ENCODE measurements around the gene SLC9A8.

Gene SLC9A8

GRCh38 chr20:49832632-49833327 lies 20.2 kb downstream of the SLC9A8 start:
- Histone ChIP-seq H2BK120ac (ENCODE audit: insufficient read depth, low read length, poor library complexity) (no peak overlapping the region), H2BK12ac (ENCODE audit: low read length) (no peak overlapping the region), H3K4me3 (ENCODE audit: low read depth, low read length) (no peak overlapping the region), H2AK5ac (ENCODE audit: low read length) (no peak overlapping the region), H4K91ac (ENCODE audit: low read depth, low read length) (no peak overlapping the region), H3K4me1 (ENCODE audit: control insufficient read depth in 1 of 2, insufficient read depth in 2 of 2, low read length in 2 of 2) (no peaks in the 10 kb centered on the region), H3K36me3 (ENCODE audit: control insufficient read depth in 1 of 2, insufficient read depth in 2 of 2, low read length in 2 of 2) (peaks cover 5 to 8% of the 10 kb centered on the region in 2 experiments), H3K79me1 (ENCODE audit: low read length) (no peaks in the 10 kb centered on the region), H3K27me3 (ENCODE audit: insufficient read depth, low read length) (no peaks in the 10 kb centered on the region), H3K4ac (ENCODE audit: low read depth, low read length) (no peak overlapping the region), H3K18ac (ENCODE audit: low read length) (no peak overlapping the region), H3K27ac (ENCODE audit: low read depth, low read length) (no peak overlapping the region), H3K14ac (ENCODE audit: low read length) (no peak overlapping the region), H3K23ac (ENCODE audit: low read length) (no peak overlapping the region), H3K79me2 (ENCODE audit: control insufficient read depth, insufficient read depth, low read length, poor library complexity) (no peaks in the 10 kb centered on the region), H2BK5ac (ENCODE audit: low read depth, low read length, poor library complexity) (no peak overlapping the region), H4K12ac (ENCODE audit: low read depth, low read length) (no peak overlapping the region), H4K8ac (ENCODE audit: low read depth, low read length) (no peak overlapping the region), H3K4me2 (ENCODE audit: low read length) (no peak overlapping the region), H2AFZ (ENCODE audit: insufficient read depth, low read length, poor library complexity) (no peak overlapping the region), H3K9me3 (ENCODE audit: insufficient read depth, low read depth, low read length) (no peaks in the 10 kb centered on the region), H3K9ac (ENCODE audit: low read length) (no peak overlapping the region)
- DNase-seq = no peak
- no CpG with 5 or more reads among the region's 13 CpGs for WGBS (ENCODE audit: extremely low coverage, insufficient coverage, insufficient read length)

GRCh38 chr20:49833483-49833882 lies 20.9 kb downstream of the SLC9A8 start:
- no peaks in the 10 kb centered on the region for H3K79me2 ChIP-seq (ENCODE audit: control insufficient read depth, insufficient read depth, low read length, poor library complexity)
- no peaks in the 10 kb centered on the region for H3K27me3 ChIP-seq (ENCODE audit: insufficient read depth, low read length)
- H3K4ac ChIP-seq (ENCODE audit: low read depth, low read length) = no peak overlapping the region
- no peak overlapping the region for H3K18ac ChIP-seq (ENCODE audit: low read length)
- H2BK5ac ChIP-seq (ENCODE audit: low read depth, low read length, poor library complexity) = no peak overlapping the region
- no peak overlapping the region for H3K23ac ChIP-seq (ENCODE audit: low read length)
- no peak overlapping the region for H3K4me2 ChIP-seq (ENCODE audit: low read length)
- H2BK120ac ChIP-seq (ENCODE audit: insufficient read depth, low read length, poor library complexity) = no peak overlapping the region
- no peaks in the 10 kb centered on the region for H3K79me1 ChIP-seq (ENCODE audit: low read length)
- no peak overlapping the region for H2AFZ ChIP-seq (ENCODE audit: insufficient read depth, low read length, poor library complexity)
- no peak overlapping the region for H3K14ac ChIP-seq (ENCODE audit: low read length)
- peaks cover 5 to 8% of the 10 kb centered on the region in 2 experiments for H3K36me3 ChIP-seq (ENCODE audit: control insufficient read depth in 1 of 2, insufficient read depth in 2 of 2, low read length in 2 of 2)
- no peak overlapping the region for H3K27ac ChIP-seq (ENCODE audit: low read depth, low read length)
- H2AK5ac ChIP-seq (ENCODE audit: low read length) = no peak overlapping the region
- H4K8ac ChIP-seq (ENCODE audit: low read depth, low read length) = no peak overlapping the region
- no peak overlapping the region for H2BK12ac ChIP-seq (ENCODE audit: low read length)
- no peak overlapping the region for H4K91ac ChIP-seq (ENCODE audit: low read depth, low read length)
- H3K9ac ChIP-seq (ENCODE audit: low read length) = no peak overlapping the region
- H3K4me1 ChIP-seq (ENCODE audit: control insufficient read depth in 1 of 2, insufficient read depth in 2 of 2, low read length in 2 of 2) = no peaks in the 10 kb centered on the region
- DNase-seq = no peak
- WGBS (ENCODE audit: extremely low coverage, insufficient coverage, insufficient read length) = no CpG with 5 or more reads among the region's 4 CpGs
- no peak overlapping the region for H3K4me3 ChIP-seq (ENCODE audit: low read depth, low read length)
- H3K9me3 ChIP-seq (ENCODE audit: insufficient read depth, low read depth, low read length) = no peaks in the 10 kb centered on the region
- no peak overlapping the region for H4K12ac ChIP-seq (ENCODE audit: low read depth, low read length)

- Histone ChIP-seq H3K23ac (ENCODE audit: low read length) (no peak overlapping the region), H2BK5ac (ENCODE audit: low read depth, low read length, poor library complexity) (no peak overlapping the region), H3K9ac (ENCODE audit: low read length) (no peak overlapping the region), H4K8ac (ENCODE audit: low read depth, low read length) (no peak overlapping the region), H2BK12ac (ENCODE audit: low read length) (no peak overlapping the region), H3K4ac (ENCODE audit: low read depth, low read length) (no peak overlapping the region), H3K9me3 (ENCODE audit: insufficient read depth, low read depth, low read length) (no peaks in the 10 kb centered on the region), H3K27ac (ENCODE audit: low read depth, low read length) (no peak overlapping the region), H3K18ac (ENCODE audit: low read length) (no peak overlapping the region), H2AFZ (ENCODE audit: insufficient read depth, low read length, poor library complexity) (no peak overlapping the region), H3K79me1 (ENCODE audit: low read length) (no peaks in the 10 kb centered on the region), H3K4me2 (ENCODE audit: low read length) (no peak overlapping the region), H4K91ac (ENCODE audit: low read depth, low read length) (no peak overlapping the region), H3K36me3 (ENCODE audit: control insufficient read depth in 1 of 2, insufficient read depth in 2 of 2, low read length in 2 of 2) (peaks cover 5 to 6% of the 10 kb centered on the region in 2 experiments), H3K79me2 (ENCODE audit: control insufficient read depth, insufficient read depth, low read length, poor library complexity) (no peaks in the 10 kb centered on the region), H3K27me3 (ENCODE audit: insufficient read depth, low read length) (no peaks in the 10 kb centered on the region), H3K4me1 (ENCODE audit: control insufficient read depth in 1 of 2, insufficient read depth in 2 of 2, low read length in 2 of 2) (no peaks in the 10 kb centered on the region), H4K12ac (ENCODE audit: low read depth, low read length) (no peak overlapping the region), H2AK5ac (ENCODE audit: low read length) (no peak overlapping the region), H3K14ac (ENCODE audit: low read length) (no peak overlapping the region), H3K4me3 (ENCODE audit: low read depth, low read length) (no peak overlapping the region), H2BK120ac (ENCODE audit: insufficient read depth, low read length, poor library complexity) (no peak overlapping the region)
- WGBS (ENCODE audit: extremely low coverage, insufficient coverage, insufficient read length) = no CpG with 5 or more reads among the region's 4 CpGs
- DNase-seq = no peak
Measured at GRCh38 chr20:49835031-49835430, 22.4 kb downstream of the SLC9A8 start.

GRCh38 chr20:49838546-49838945 lies 25.9 kb downstream of the SLC9A8 start:
- no peak overlapping the region for H2BK12ac ChIP-seq (ENCODE audit: low read length)

More at GRCh38 chr20:49838546-49838945, 25.9 kb downstream of the SLC9A8 start:
- no peaks in the 10 kb centered on the region for H3K79me2 ChIP-seq (ENCODE audit: control insufficient read depth, insufficient read depth, low read length, poor library complexity)
- WGBS (ENCODE audit: extremely low coverage, insufficient coverage, insufficient read length) = no CpG with 5 or more reads among the region's 8 CpGs
- no peaks in the 10 kb centered on the region for H3K36me3 ChIP-seq (ENCODE audit: control insufficient read depth in 1 of 2, insufficient read depth in 2 of 2, low read length in 2 of 2)
- no peak overlapping the region for H4K12ac ChIP-seq (ENCODE audit: low read depth, low read length)
- H4K8ac ChIP-seq (ENCODE audit: low read depth, low read length) = no peak overlapping the region
- no peaks in the 10 kb centered on the region for H3K27me3 ChIP-seq (ENCODE audit: insufficient read depth, low read length)
- no peak overlapping the region for H2BK120ac ChIP-seq (ENCODE audit: insufficient read depth, low read length, poor library complexity)
- no peak overlapping the region for H3K27ac ChIP-seq (ENCODE audit: low read depth, low read length)
- H3K4me2 ChIP-seq (ENCODE audit: low read length) = no peak overlapping the region
- no peak overlapping the region for H2AK5ac ChIP-seq (ENCODE audit: low read length)
- H3K18ac ChIP-seq (ENCODE audit: low read length) = no peak overlapping the region
- H3K9ac ChIP-seq (ENCODE audit: low read length) = no peak overlapping the region
- no peaks in the 10 kb centered on the region for H3K4me1 ChIP-seq (ENCODE audit: control insufficient read depth in 1 of 2, insufficient read depth in 2 of 2, low read length in 2 of 2)
- H3K14ac ChIP-seq (ENCODE audit: low read length) = no peak overlapping the region
- no peaks in the 10 kb centered on the region for H3K79me1 ChIP-seq (ENCODE audit: low read length)
- no peak overlapping the region for H3K4me3 ChIP-seq (ENCODE audit: low read depth, low read length)
- no peak overlapping the region for H4K91ac ChIP-seq (ENCODE audit: low read depth, low read length)
- H3K23ac ChIP-seq (ENCODE audit: low read length) = no peak overlapping the region
- no peak overlapping the region for H2AFZ ChIP-seq (ENCODE audit: insufficient read depth, low read length, poor library complexity)
- no peak overlapping the region for H2BK5ac ChIP-seq (ENCODE audit: low read depth, low read length, poor library complexity)
- H3K9me3 ChIP-seq (ENCODE audit: insufficient read depth, low read depth, low read length) = no peaks in the 10 kb centered on the region
- H3K4ac ChIP-seq (ENCODE audit: low read depth, low read length) = no peak overlapping the region
- peak; percentile 30 to 74 for DNase-seq

Measured in trophoblast cell (in vitro differentiated cells and primary cell).